CD14-positive monocyte (primary cell): Measurements from ENCODE around the gene TMTC1. TPM values are rescaled to one million over a fixed set of nuclear protein-coding genes. Genes with fewer than 3 reads are reported as not detected.

ENCODE experiments used
- DNase-seq, 3 donors: peaks; one replicate each; pipeline ENCODE4 v3.0.0-alpha.2; 2011 to 2022
- H2AFZ ChIP-seq: 2 replicates; pipeline ENCODE4 v1.6.0; 2012; ENCODE audit warnings: mild to moderate bottlenecking, low read depth, low read length, inconsistent platforms; ENCODE audit not compliant: insufficient read depth, poor library complexity, severe bottlenecking
- H3K27ac ChIP-seq, 2 donors: 1 replicate in 1 of 2; 2 replicates in 1 of 2; pipeline ENCODE4 v1.5.1; 2012 to 2013; ENCODE audit warnings: low read length in 2 of 2, control low read depth in 1 of 2, inconsistent platforms in 1 of 2, low read depth in 1 of 2, mild to moderate bottlenecking in 1 of 2
- H3K27me3 ChIP-seq, 2 donors: one replicate each; pipeline versions ENCODE4 v1.6.0 to v1.6.1; 2011 to 2013; ENCODE audit warnings: low read length in 2 of 2; ENCODE audit not compliant: control insufficient read depth in 2 of 2, insufficient read depth in 2 of 2
- H3K36me3 ChIP-seq, 2 donors: replicated peaks in 1 of 2; 1 replicate in 1 of 2; 2 replicates in 1 of 2; pipeline versions ENCODE4 v1.5.1 to v1.6.1; 2012 to 2013; ENCODE audit warnings: low read length in 2 of 2, control low read depth in 1 of 2, inconsistent platforms in 1 of 2, mild to moderate bottlenecking in 1 of 2; ENCODE audit not compliant: insufficient read depth in 2 of 2, control insufficient read depth in 1 of 2
- H3K4me1 ChIP-seq, 2 donors: 1 replicate in 1 of 2; 2 replicates in 1 of 2; pipeline versions ENCODE4 v1.5.1 to v1.6.1; 2012 to 2013; ENCODE audit warnings: low read length in 2 of 2, control low read depth in 1 of 2, inconsistent platforms in 1 of 2, mild to moderate bottlenecking in 1 of 2, moderate library complexity in 1 of 2; ENCODE audit not compliant: insufficient read depth in 2 of 2, control insufficient read depth in 1 of 2
- H3K4me2 ChIP-seq: replicated peaks from 2 replicates; pipeline ENCODE3; 2012; ENCODE audit warnings: low read length, moderate library complexity, mild to moderate bottlenecking; ENCODE audit not compliant: poor library complexity, severe bottlenecking; ENCODE audit errors: extremely low read depth
- H3K4me3 ChIP-seq, 3 experiments: fragments of 200-600 bp in 1 of 3; sonication (generic) in 1 of 3; replicated peaks in 1 of 3; 1 replicate in 2 of 3; 2 replicates in 1 of 3; pipeline ENCODE4 v1.5.1; 2011 to 2013; ENCODE audit warnings: low read length in 3 of 3, mild to moderate bottlenecking in 3 of 3, control low read depth in 2 of 3, low read depth in 2 of 3, inconsistent platforms in 1 of 3, moderate library complexity in 1 of 3
- H3K79me2 ChIP-seq: 2 replicates; pipeline ENCODE4 v1.6.0; 2012; ENCODE audit warnings: mild to moderate bottlenecking, control low read depth, inconsistent platforms, low read length, moderate library complexity; ENCODE audit not compliant: insufficient read depth
- H3K9ac ChIP-seq: 2 replicates; pipeline ENCODE4 v1.6.0; 2017; ENCODE audit warnings: low read length, mild to moderate bottlenecking; ENCODE audit not compliant: insufficient read depth, poor library complexity, severe bottlenecking
- H3K9me3 ChIP-seq, 2 donors: replicated peaks in 1 of 2; 1 replicate in 1 of 2; 2 replicates in 1 of 2; pipeline versions ENCODE4 v1.5.1 to v1.6.1; 2012 to 2013; ENCODE audit warnings: low read length in 2 of 2, control low read depth in 1 of 2; ENCODE audit not compliant: control insufficient read depth in 1 of 2, insufficient read depth in 1 of 2
- H4K20me1 ChIP-seq: 2 replicates; pipeline ENCODE4 v1.6.0; 2012; ENCODE audit warnings: mild to moderate bottlenecking, low read length, control low read depth, moderate library complexity; ENCODE audit not compliant: insufficient read depth
- H3K27ac Mint-ChIP-seq, 7 donors: one replicate each; pipeline ENCODE4 v1.8.0; 2020; ENCODE audit warnings: mild to moderate bottlenecking in 7 of 7, mixed read lengths in 7 of 7, moderate library complexity in 6 of 7, inconsistent platforms in 2 of 7
- H3K27me3 Mint-ChIP-seq, 3 donors: one replicate each; pipeline ENCODE4 v1.8.0; 2021 to 2022; ENCODE audit warnings: low read depth in 3 of 3, mild to moderate bottlenecking in 3 of 3, mixed read lengths in 3 of 3, moderate library complexity in 3 of 3, inconsistent platforms in 1 of 3
- H3K36me3 Mint-ChIP-seq, 2 donors: one replicate each; pipeline ENCODE4 v1.8.0; 2020; ENCODE audit warnings: mixed read lengths in 2 of 2, inconsistent platforms in 1 of 2, mild to moderate bottlenecking in 1 of 2
- H3K4me1 Mint-ChIP-seq: one replicate; pipeline ENCODE4 v1.8.0; 2020; ENCODE audit warnings: mild to moderate bottlenecking, mixed read lengths
- H3K4me3 Mint-ChIP-seq, 2 donors: one replicate each; pipeline ENCODE4 v1.8.0; 2020; ENCODE audit warnings: mild to moderate bottlenecking in 2 of 2, mixed read lengths in 2 of 2, moderate library complexity in 1 of 2
- H3K9me3 Mint-ChIP-seq, 7 donors: one replicate each; pipeline ENCODE4 v1.8.0; 2020 to 2022; ENCODE audit warnings: mixed read lengths in 7 of 7, mild to moderate bottlenecking in 6 of 7, moderate library complexity in 6 of 7, inconsistent platforms in 2 of 7
- CTCF ChIP-seq: fragments of 200-600 bp; IDR thresholded peaks from one replicate; pipeline ENCODE4 v1.8.0; 2022; ENCODE audit warnings: antibody characterized with exemption, mild to moderate bottlenecking
- WGBS: methylation state at CpG from one replicate; pipeline ENCODE4 v1.1.5; 2013; ENCODE audit warnings: missing lambda C conversion rate; ENCODE audit not compliant: insufficient coverage; 5-methylcytosine and 5-hydroxymethylcytosine counted together
- intact Hi-C, 2 donors: fragments of 100-400 bp; cut with micrococcal nuclease; formaldehyde crosslinking; loops; one replicate each; pipeline versions ENCODE4 v1.15.0 to v1.15.1; 2023
- polyA plus RNA-seq, 3 donors: library from polyadenylated mRNA; depleted of rRNA in 1 of 3; unstranded in 2 of 3; stranded (reverse) in 1 of 3; fragments of 300-500 nt in 2 of 3; fragments of >200 nt in 1 of 3; fragmentation: Illumina TruSeq in 2 of 3; gene quantifications; 1 replicate in 2 of 3; 2 replicates in 1 of 3; pipeline ENCODE4 v1.2.3, GENCODE V29; 2012 to 2021

TMTC1 gene
- polyA plus RNA-seq, 3 donors: 0.57 to 5.6 (median 2.1) TPM

- no peak overlapping the region for H3K9ac ChIP-seq
- no peaks in the 10 kb centered on the region for H3K4me1 Mint-ChIP-seq
- peaks cover 0 to 1% (median 0%) of the 10 kb centered on the region in 3 donors for H3K27me3 Mint-ChIP-seq
- no peaks in the 10 kb centered on the region for H3K36me3 ChIP-seq
- WGBS: 95% methylated on average over 4 of the region's 9 CpGs
- H3K4me1 ChIP-seq: no peaks in the 10 kb centered on the region
- TF ChIP-seq CTCF: no peak
- no peak overlapping the region for H3K27ac ChIP-seq
- H3K27ac Mint-ChIP-seq: no peak overlapping the region
- H3K36me3 Mint-ChIP-seq: peaks cover 0 to 10% of the 10 kb centered on the region in 2 donors
- no peaks in the 10 kb centered on the region for H3K27me3 ChIP-seq
- H3K9me3 Mint-ChIP-seq: peaks cover 0 to 11% (median 5%) of the 10 kb centered on the region in 7 donors
- H3K4me3 Mint-ChIP-seq: no peak overlapping the region
- no peaks in the 10 kb centered on the region for H3K9me3 ChIP-seq
- no peaks in the 10 kb centered on the region for H4K20me1 ChIP-seq
- H3K79me2 ChIP-seq: no peaks in the 10 kb centered on the region
- no peak overlapping the region for H3K4me2 ChIP-seq
- DNase-seq: no peak
- H2AFZ ChIP-seq: no peak overlapping the region
- intact Hi-C loops: no loop called here
- H3K4me3 ChIP-seq: no peak overlapping the region
These were observed 120.9 kb downstream of the TMTC1 start for GRCh38 chr12:29662734-29663323.

- no peaks in the 10 kb centered on the region for H3K4me1 ChIP-seq
- peaks cover 0 to 9% (median 3%) of the 10 kb centered on the region in 7 donors for H3K9me3 Mint-ChIP-seq
- no peaks in the 10 kb centered on the region for H3K27me3 ChIP-seq
- no peak overlapping the region for H3K4me3 ChIP-seq
- no peaks in the 10 kb centered on the region for H3K36me3 ChIP-seq
- H3K4me2 ChIP-seq: no peak overlapping the region
- H3K27ac Mint-ChIP-seq: no peak overlapping the region
- H3K27ac ChIP-seq: no peak overlapping the region
- no peak overlapping the region for H2AFZ ChIP-seq
- no peaks in the 10 kb centered on the region for H3K79me2 ChIP-seq
- peaks cover 0 to 9% of the 10 kb centered on the region in 2 donors for H3K36me3 Mint-ChIP-seq
- no peaks in the 10 kb centered on the region for H3K9me3 ChIP-seq
- intact Hi-C loops: no loop called here
- H3K4me1 Mint-ChIP-seq: no peaks in the 10 kb centered on the region
- WGBS: 100% methylated on average over 2 of the region's 6 CpGs
- no peak overlapping the region for H3K9ac ChIP-seq
- no peaks in the 10 kb centered on the region for H4K20me1 ChIP-seq
- DNase-seq: no peak
- no peak for TF ChIP-seq CTCF
- H3K27me3 Mint-ChIP-seq: peaks cover 0 to 3% (median 0%) of the 10 kb centered on the region in 3 donors
- no peak overlapping the region for H3K4me3 Mint-ChIP-seq
These were observed 122.9 kb downstream of the TMTC1 start for GRCh38 chr12:29660847-29661246.
